ENCODE data around the gene ZNF740. TPM values are rescaled to one million over a fixed set of nuclear protein-coding genes. Genes with fewer than 3 reads are reported as not detected.

Gene ZNF740
- total RNA-seq, 1 donor from 2014 or later = 38.4 TPM

DNA sequence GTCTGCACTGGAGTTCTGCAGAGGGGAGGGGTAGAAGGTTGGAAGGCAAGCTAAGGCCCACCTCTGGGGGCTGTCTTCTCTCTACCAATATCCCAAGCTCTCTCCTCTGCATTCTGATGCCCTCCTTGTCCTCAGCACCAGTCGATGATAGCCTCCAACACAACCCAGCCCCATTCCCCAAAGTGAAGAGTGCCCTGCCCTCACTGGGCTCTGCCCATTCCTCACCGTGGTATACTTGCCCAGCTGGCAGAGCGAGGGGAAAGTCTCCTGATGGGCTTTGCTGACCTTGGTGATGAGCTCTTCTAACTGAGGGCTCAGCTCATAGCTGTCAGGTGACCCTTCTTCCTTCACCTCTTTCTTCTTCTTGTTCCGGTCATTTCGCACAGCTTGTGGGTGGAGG lies 33.7 kb downstream of the ZNF740 start:
- H3K36me3 ChIP-seq = no peaks in the 10 kb centered on the region
- peaks cover 8% of the 10 kb centered on the region for H3K27me3 ChIP-seq
- H4K20me1 ChIP-seq (ENCODE audit: low read depth) = peaks cover 4% of the 10 kb centered on the region
- DNase-seq (ENCODE audit: low spot score) = no peak
- Mint-ChIP-seq H3K4me3 (no peak overlapping the region), H3K27ac (peak overlapping the region; percentile 63), H3K27me3 (ENCODE audit: insufficient read depth, low read depth) (peaks cover 27% of the 10 kb centered on the region), H3K4me1 (peaks cover 43% of the 10 kb centered on the region), H3K9me3 (no peaks in the 10 kb centered on the region), H3K36me3 (no peaks in the 10 kb centered on the region)
- TF ChIP-seq EZH2 (IDR thresholded peaks at IDR 0.05) (no peak), EZH2phosphoT487 (IDR thresholded peaks at IDR 0.05) (no peak)
- TF ChIP-seq, protein P1, sequence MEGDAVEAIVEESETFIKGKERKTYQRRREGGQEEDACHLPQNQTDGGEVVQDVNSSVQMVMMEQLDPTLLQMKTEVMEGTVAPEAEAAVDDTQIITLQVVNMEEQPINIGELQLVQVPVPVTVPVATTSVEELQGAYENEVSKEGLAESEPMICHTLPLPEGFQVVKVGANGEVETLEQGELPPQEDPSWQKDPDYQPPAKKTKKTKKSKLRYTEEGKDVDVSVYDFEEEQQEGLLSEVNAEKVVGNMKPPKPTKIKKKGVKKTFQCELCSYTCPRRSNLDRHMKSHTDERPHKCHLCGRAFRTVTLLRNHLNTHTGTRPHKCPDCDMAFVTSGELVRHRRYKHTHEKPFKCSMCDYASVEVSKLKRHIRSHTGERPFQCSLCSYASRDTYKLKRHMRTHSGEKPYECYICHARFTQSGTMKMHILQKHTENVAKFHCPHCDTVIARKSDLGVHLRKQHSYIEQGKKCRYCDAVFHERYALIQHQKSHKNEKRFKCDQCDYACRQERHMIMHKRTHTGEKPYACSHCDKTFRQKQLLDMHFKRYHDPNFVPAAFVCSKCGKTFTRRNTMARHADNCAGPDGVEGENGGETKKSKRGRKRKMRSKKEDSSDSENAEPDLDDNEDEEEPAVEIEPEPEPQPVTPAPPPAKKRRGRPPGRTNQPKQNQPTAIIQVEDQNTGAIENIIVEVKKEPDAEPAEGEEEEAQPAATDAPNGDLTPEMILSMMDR (IDR thresholded peaks at IDR 0.05) = no peak
- H3K9me3 ChIP-seq (ENCODE audit: low read depth) = no peaks in the 10 kb centered on the region
- peaks cover 35% of the 10 kb centered on the region for H3F3A ChIP-seq (ENCODE audit: low read depth)
- H3K27ac ChIP-seq = no peak overlapping the region
- H3K79me2 ChIP-seq (ENCODE audit: low read depth) = peaks cover 32% of the 10 kb centered on the region
- H2AFZ ChIP-seq (replicated peaks) = no peak overlapping the region
- no peak overlapping the region for H3K4me3 ChIP-seq
- peaks cover 32% of the 10 kb centered on the region for H3K4me1 ChIP-seq
- no peak overlapping the region for H3K9ac ChIP-seq
- no peak overlapping the region for H3K4me2 ChIP-seq

GRCh38 chr12:53214687-53215455 lies 34.3 kb downstream of the ZNF740 start:
- peaks cover 14% of the 10 kb centered on the region for H3K27me3 ChIP-seq
- H3K27me3 Mint-ChIP-seq (ENCODE audit: insufficient read depth, low read depth) = peaks cover 32% of the 10 kb centered on the region
- peaks cover 39% of the 10 kb centered on the region for H3K79me2 ChIP-seq (ENCODE audit: low read depth)
- no peak overlapping the region for H3K9ac ChIP-seq
- H3K36me3 Mint-ChIP-seq = no peaks in the 10 kb centered on the region
- no peak overlapping the region for H3K27ac ChIP-seq
- peaks cover 4% of the 10 kb centered on the region for H4K20me1 ChIP-seq (ENCODE audit: low read depth)
- H3K9me3 ChIP-seq (ENCODE audit: low read depth) = no peaks in the 10 kb centered on the region
- H3F3A ChIP-seq (ENCODE audit: low read depth) = peaks cover 41% of the 10 kb centered on the region
- no peak overlapping the region for H3K4me3 Mint-ChIP-seq
- TF ChIP-seq EZH2phosphoT487 (IDR thresholded peaks at IDR 0.05) (no peak), EZH2 (IDR thresholded peaks at IDR 0.05) (no peak)
- TF ChIP-seq, protein P1 (IDR thresholded peaks at IDR 0.05) = no peak
- H3K4me1 Mint-ChIP-seq = peaks cover 47% of the 10 kb centered on the region
- H3K36me3 ChIP-seq = no peaks in the 10 kb centered on the region
- no peak overlapping the region for H3K27ac Mint-ChIP-seq
- no peak for DNase-seq (ENCODE audit: low spot score)
- H3K4me2 ChIP-seq = no peak overlapping the region
- H3K4me1 ChIP-seq = peaks cover 35% of the 10 kb centered on the region
- H3K4me3 ChIP-seq = no peak overlapping the region
- no peaks in the 10 kb centered on the region for H3K9me3 Mint-ChIP-seq
- H2AFZ ChIP-seq (replicated peaks) = no peak overlapping the region

DNA sequence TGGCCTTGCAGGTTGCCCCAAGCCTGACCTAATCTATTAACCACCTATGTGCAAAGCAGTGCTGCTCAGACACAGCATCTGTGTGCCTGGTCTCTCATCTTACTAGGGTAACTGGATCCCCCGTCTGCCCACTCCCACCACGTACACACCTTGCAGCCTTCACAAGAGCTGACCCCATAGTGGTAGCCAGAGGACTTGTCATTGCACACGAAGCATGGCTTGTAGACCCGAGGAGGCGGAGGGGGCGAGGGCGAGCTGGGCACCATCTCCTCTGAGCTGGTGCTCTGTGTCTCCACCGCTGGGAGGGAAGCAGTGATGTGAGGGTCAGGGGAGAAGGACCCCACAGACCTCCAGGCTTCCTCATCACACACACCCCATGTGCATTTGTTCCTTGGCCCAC lies 35.0 kb downstream of the ZNF740 start:
- TF ChIP-seq EZH2 (IDR thresholded peaks at IDR 0.05) (no peak), EZH2phosphoT487 (IDR thresholded peaks at IDR 0.05) (no peak)
- TF ChIP-seq, protein P1 (IDR thresholded peaks at IDR 0.05) = no peak

More for the DNA sequence above, 35.0 kb downstream of the ZNF740 start:
- Histone ChIP-seq H3K4me2 (no peak overlapping the region), H3K4me3 (no peak overlapping the region), H3F3A (ENCODE audit: low read depth) (peaks cover 48% of the 10 kb centered on the region), H3K36me3 (no peaks in the 10 kb centered on the region), H3K9me3 (ENCODE audit: low read depth) (no peaks in the 10 kb centered on the region), H4K20me1 (ENCODE audit: low read depth) (peaks cover 4% of the 10 kb centered on the region), H3K9ac (no peak overlapping the region), H3K27me3 (peaks cover 16% of the 10 kb centered on the region), H3K79me2 (ENCODE audit: low read depth) (peaks cover 41% of the 10 kb centered on the region), H3K27ac (no peak overlapping the region), H3K4me1 (peaks cover 35% of the 10 kb centered on the region), H2AFZ (replicated peaks) (no peak overlapping the region)
- Mint-ChIP-seq H3K36me3 (no peaks in the 10 kb centered on the region), H3K4me1 (peaks cover 47% of the 10 kb centered on the region), H3K9me3 (no peaks in the 10 kb centered on the region), H3K27me3 (ENCODE audit: insufficient read depth, low read depth) (peaks cover 35% of the 10 kb centered on the region), H3K4me3 (no peak overlapping the region), H3K27ac (no peak overlapping the region)
- no peak for DNase-seq (ENCODE audit: low spot score)
